ENCODE data around the gene NBEA. TPM values are rescaled to one million over a fixed set of nuclear protein-coding genes. Genes with fewer than 3 reads are reported as not detected.

Gene NBEA
- total RNA-seq, 1 donor, result 4.0 TPM

GRCh38 chr13:35498231-35498630, 556.2 kb downstream of the NBEA start:
- Histone ChIP-seq H3K27me3 (ENCODE audit: insufficient read depth, low read length) (no peaks in the 10 kb centered on the region), H3K4me3 (ENCODE audit: insufficient read depth, low read length) (no peak overlapping the region), H4K20me1 (ENCODE audit: insufficient read depth, low read length) (no peaks in the 10 kb centered on the region), H2AFZ (ENCODE audit: low read length) (no peak overlapping the region), H3K4me1 (ENCODE audit: insufficient read depth, low read length) (no peaks in the 10 kb centered on the region), H3K79me2 (ENCODE audit: insufficient read depth, low read length) (no peaks in the 10 kb centered on the region), H3K4me2 (ENCODE audit: insufficient read depth, low read length) (no peak overlapping the region), H3K27ac (ENCODE audit: low read depth, low read length) (no peak overlapping the region), H3K36me3 (ENCODE audit: insufficient read depth, low read length) (no peaks in the 10 kb centered on the region), H3K9me3 (ENCODE audit: low read depth, low read length) (no peaks in the 10 kb centered on the region)
- TF ChIP-seq, protein P1, sequence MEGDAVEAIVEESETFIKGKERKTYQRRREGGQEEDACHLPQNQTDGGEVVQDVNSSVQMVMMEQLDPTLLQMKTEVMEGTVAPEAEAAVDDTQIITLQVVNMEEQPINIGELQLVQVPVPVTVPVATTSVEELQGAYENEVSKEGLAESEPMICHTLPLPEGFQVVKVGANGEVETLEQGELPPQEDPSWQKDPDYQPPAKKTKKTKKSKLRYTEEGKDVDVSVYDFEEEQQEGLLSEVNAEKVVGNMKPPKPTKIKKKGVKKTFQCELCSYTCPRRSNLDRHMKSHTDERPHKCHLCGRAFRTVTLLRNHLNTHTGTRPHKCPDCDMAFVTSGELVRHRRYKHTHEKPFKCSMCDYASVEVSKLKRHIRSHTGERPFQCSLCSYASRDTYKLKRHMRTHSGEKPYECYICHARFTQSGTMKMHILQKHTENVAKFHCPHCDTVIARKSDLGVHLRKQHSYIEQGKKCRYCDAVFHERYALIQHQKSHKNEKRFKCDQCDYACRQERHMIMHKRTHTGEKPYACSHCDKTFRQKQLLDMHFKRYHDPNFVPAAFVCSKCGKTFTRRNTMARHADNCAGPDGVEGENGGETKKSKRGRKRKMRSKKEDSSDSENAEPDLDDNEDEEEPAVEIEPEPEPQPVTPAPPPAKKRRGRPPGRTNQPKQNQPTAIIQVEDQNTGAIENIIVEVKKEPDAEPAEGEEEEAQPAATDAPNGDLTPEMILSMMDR (IDR thresholded peaks at IDR 0.05; ENCODE audit: extremely low read depth, low read depth, low read length), result no peak
- DNase-seq (ENCODE audit: insufficient read length, low spot score, missing footprints), result no peak

DNA sequence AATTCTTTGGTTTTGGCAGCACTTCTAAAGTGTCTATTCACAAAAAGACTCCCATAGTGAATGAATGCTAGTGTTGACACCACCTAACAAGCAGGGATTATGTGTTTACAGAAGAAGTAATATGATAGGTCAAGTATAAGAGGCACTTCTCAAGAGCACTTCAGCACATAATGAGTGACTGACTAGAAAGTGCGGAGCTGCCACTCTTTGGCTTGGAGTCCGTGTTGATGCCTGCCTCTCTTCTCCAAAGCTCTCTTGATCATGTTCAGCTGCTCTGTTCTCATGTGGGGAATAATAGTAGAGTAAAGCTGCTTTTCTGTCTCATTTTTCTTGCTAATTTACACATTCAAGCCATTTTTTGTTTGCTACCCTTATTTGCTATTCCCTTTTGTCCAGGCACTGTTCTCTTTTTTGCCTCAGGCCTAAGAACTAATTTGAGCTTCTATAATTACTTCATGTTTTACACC, 557.2 kb downstream of the NBEA start:
- H3K4me2 ChIP-seq (ENCODE audit: insufficient read depth, low read length), result no peak overlapping the region
- H3K27ac ChIP-seq (ENCODE audit: low read depth, low read length), result no peak overlapping the region
- H3K4me3 ChIP-seq (ENCODE audit: insufficient read depth, low read length), result no peak overlapping the region
- no peaks in the 10 kb centered on the region for H3K36me3 ChIP-seq (ENCODE audit: insufficient read depth, low read length)
- no peak for DNase-seq (ENCODE audit: insufficient read length, low spot score, missing footprints)
- no peaks in the 10 kb centered on the region for H3K79me2 ChIP-seq (ENCODE audit: insufficient read depth, low read length)
- TF ChIP-seq, protein P1 (IDR thresholded peaks at IDR 0.05; ENCODE audit: extremely low read depth, low read depth, low read length), result no peak
- no peak overlapping the region for H2AFZ ChIP-seq (ENCODE audit: low read length)
- H3K27me3 ChIP-seq (ENCODE audit: insufficient read depth, low read length), result no peaks in the 10 kb centered on the region
- H3K4me1 ChIP-seq (ENCODE audit: insufficient read depth, low read length), result no peaks in the 10 kb centered on the region
- no peaks in the 10 kb centered on the region for H3K9me3 ChIP-seq (ENCODE audit: low read depth, low read length)
- H4K20me1 ChIP-seq (ENCODE audit: insufficient read depth, low read length), result no peaks in the 10 kb centered on the region

- Histone ChIP-seq H3K4me2 (ENCODE audit: insufficient read depth, low read length) (no peak overlapping the region), H3K9me3 (ENCODE audit: low read depth, low read length) (no peaks in the 10 kb centered on the region), H3K36me3 (ENCODE audit: insufficient read depth, low read length) (no peaks in the 10 kb centered on the region), H3K27ac (ENCODE audit: low read depth, low read length) (no peak overlapping the region), H3K27me3 (ENCODE audit: insufficient read depth, low read length) (no peaks in the 10 kb centered on the region), H4K20me1 (ENCODE audit: insufficient read depth, low read length) (no peaks in the 10 kb centered on the region), H3K79me2 (ENCODE audit: insufficient read depth, low read length) (no peaks in the 10 kb centered on the region), H2AFZ (ENCODE audit: low read length) (no peak overlapping the region), H3K4me1 (ENCODE audit: insufficient read depth, low read length) (no peaks in the 10 kb centered on the region), H3K4me3 (ENCODE audit: insufficient read depth, low read length) (no peak overlapping the region)
- no peak for DNase-seq (ENCODE audit: insufficient read length, low spot score, missing footprints)
- TF ChIP-seq, protein P1 (IDR thresholded peaks at IDR 0.05; ENCODE audit: extremely low read depth, low read depth, low read length), result no peak
Observed at GRCh38 chr13:35499676-35500075, 557.6 kb downstream of the NBEA start.

GRCh38 chr13:35500144-35500543, 558.1 kb downstream of the NBEA start:
- TF ChIP-seq, protein P1 (IDR thresholded peaks at IDR 0.05; ENCODE audit: extremely low read depth, low read depth, low read length), result no peak
- no peaks in the 10 kb centered on the region for H4K20me1 ChIP-seq (ENCODE audit: insufficient read depth, low read length)
- no peaks in the 10 kb centered on the region for H3K27me3 ChIP-seq (ENCODE audit: insufficient read depth, low read length)
- H3K4me1 ChIP-seq (ENCODE audit: insufficient read depth, low read length), result no peaks in the 10 kb centered on the region
- no peaks in the 10 kb centered on the region for H3K36me3 ChIP-seq (ENCODE audit: insufficient read depth, low read length)
- H3K27ac ChIP-seq (ENCODE audit: low read depth, low read length), result no peak overlapping the region
- DNase-seq (ENCODE audit: insufficient read length, low spot score, missing footprints), result no peak
- no peak overlapping the region for H3K4me2 ChIP-seq (ENCODE audit: insufficient read depth, low read length)
- no peak overlapping the region for H3K4me3 ChIP-seq (ENCODE audit: insufficient read depth, low read length)
- H3K79me2 ChIP-seq (ENCODE audit: insufficient read depth, low read length), result no peaks in the 10 kb centered on the region
- H3K9me3 ChIP-seq (ENCODE audit: low read depth, low read length), result no peaks in the 10 kb centered on the region
- H2AFZ ChIP-seq (ENCODE audit: low read length), result no peak overlapping the region
